DND-41 (cell line): ENCODE measurements around the gene ROGDI.

Source experiments
- ATAC-seq: fragments of 200-7000 bp; cut with Tn5 transposase; 3 replicates; pipeline ENCODE4 v1.9.1; 2021; ENCODE audit warnings: low read depth; ENCODE audit not compliant: insufficient read depth
- DNase-seq: peaks from one replicate; pipeline ENCODE4 v3.0.0-alpha.2; 2020
- H2AFZ ChIP-seq: 2 replicates; pipeline ENCODE4 v1.6.0; 2012; ENCODE audit warnings: low read depth, low read length
- H3K27ac ChIP-seq: 2 replicates; pipeline ENCODE4 v1.5.1; 2012; ENCODE audit warnings: low read length, inconsistent platforms
- H3K27me3 ChIP-seq: fragments of 200-600 bp; sonication (generic); 2 replicates; pipeline ENCODE4 v1.6.0; 2012; ENCODE audit warnings: low read length, mild to moderate bottlenecking, inconsistent platforms; ENCODE audit not compliant: insufficient read depth, poor library complexity
- H3K36me3 ChIP-seq: 2 replicates; pipeline ENCODE4 v1.5.1; 2012; ENCODE audit warnings: low read length, inconsistent platforms; ENCODE audit not compliant: insufficient read depth
- H3K4me1 ChIP-seq: 2 replicates; pipeline ENCODE4 v1.5.1; 2012; ENCODE audit warnings: mild to moderate bottlenecking, low read length; ENCODE audit not compliant: insufficient read depth
- H3K4me2 ChIP-seq: 2 replicates; pipeline ENCODE4 v1.6.0; 2012; ENCODE audit warnings: mild to moderate bottlenecking, moderate library complexity, low read length, inconsistent platforms; ENCODE audit not compliant: insufficient read depth
- H3K4me3 ChIP-seq, 2 experiments: fragments of 200-600 bp in 1 of 2; shearing (Covaris generic) in 1 of 2; 2 replicates each; pipeline ENCODE4 v1.5.1; 2012 to 2016; ENCODE audit warnings: inconsistent platforms in 2 of 2, low read length in 2 of 2, mild to moderate bottlenecking in 2 of 2, low read depth in 1 of 2, moderate library complexity in 1 of 2
- H3K79me2 ChIP-seq: 2 replicates; pipeline ENCODE4 v1.6.0; 2012; ENCODE audit warnings: low read length, inconsistent platforms; ENCODE audit not compliant: insufficient read depth
- H3K9ac ChIP-seq: 2 replicates; pipeline ENCODE4 v1.6.0; 2012; ENCODE audit warnings: low read depth, mild to moderate bottlenecking, inconsistent platforms, low read length, moderate library complexity
- H3K9me3 ChIP-seq: 2 replicates; pipeline ENCODE4 v1.5.1; 2012; ENCODE audit warnings: low read length, moderate library complexity, mild to moderate bottlenecking, inconsistent platforms; ENCODE audit not compliant: insufficient read depth, severe bottlenecking
- H4K20me1 ChIP-seq: 2 replicates; pipeline ENCODE4 v1.6.0; 2012; ENCODE audit warnings: low read length; ENCODE audit not compliant: insufficient read depth
- EZH2 ChIP-seq: IDR thresholded peaks from 3 replicates; pipeline ENCODE4 v1.6.1; 2012; ENCODE audit warnings: borderline replicate concordance, low read depth, mild to moderate bottlenecking, moderate library complexity, low read length, inconsistent platforms; ENCODE audit not compliant: severe bottlenecking
- TF ChIP-seq, protein P1 (sequence below): IDR thresholded peaks from 2 replicates; pipeline ENCODE4 v1.5.1; 2012; ENCODE audit warnings: borderline replicate concordance, low read length, moderate library complexity, mild to moderate bottlenecking; ENCODE audit not compliant: poor library complexity, severe bottlenecking; ENCODE audit errors: extremely low read depth

ROGDI gene

DNA sequence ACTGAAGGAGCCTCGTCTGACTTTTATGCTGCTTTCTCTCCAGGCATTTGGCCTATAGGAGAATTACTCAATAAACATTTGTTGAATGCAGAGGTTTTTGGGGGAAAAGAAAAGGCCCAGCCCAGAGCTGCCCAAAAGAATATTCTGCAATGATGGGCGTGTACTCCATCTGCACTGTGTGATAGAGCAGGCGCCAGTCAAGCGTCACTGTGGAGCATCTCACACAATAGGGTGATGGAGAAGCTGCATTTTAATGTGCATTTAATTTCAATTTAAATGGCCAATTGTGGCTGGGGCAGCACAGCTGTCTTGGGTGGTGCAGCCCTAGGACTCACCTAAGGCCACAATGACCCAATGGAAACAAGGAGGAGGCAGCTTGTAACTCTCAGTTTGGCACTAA lies 24.1 kb upstream of the ROGDI start:
- no peak for DNase-seq

DNA sequence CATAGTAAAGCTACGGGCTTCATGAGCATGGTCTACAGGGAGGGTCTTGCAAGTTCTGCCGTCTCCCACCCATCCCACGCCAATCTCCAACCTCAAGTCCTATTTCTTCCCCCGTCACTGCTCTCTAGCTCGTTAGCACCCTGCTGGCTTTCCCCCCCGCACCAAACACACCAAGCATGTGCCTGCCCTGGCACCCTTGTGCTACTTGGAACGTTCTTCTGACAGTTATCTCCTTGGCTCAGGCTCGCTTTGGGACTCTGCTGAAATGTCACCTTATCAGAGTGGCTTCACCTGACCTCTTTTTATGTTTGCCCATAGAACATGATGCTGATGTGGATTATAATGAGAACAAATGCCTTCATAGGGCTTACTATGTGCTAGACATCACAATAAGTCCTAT lies 22.8 kb upstream of the ROGDI start:
- DNase-seq = no peak
- Histone ChIP-seq H3K4me1 (no peaks in the 10 kb centered on the region), H3K27me3 (no peaks in the 10 kb centered on the region), H2AFZ (no peak overlapping the region), H3K27ac (no peak overlapping the region), H3K4me2 (no peak overlapping the region), H3K4me3 (no peak overlapping the region), H4K20me1 (peaks cover 6% of the 10 kb centered on the region; the same call in 1 of the 2 replicates), H3K36me3 (peaks cover 86% of the 10 kb centered on the region), H3K9ac (no peak overlapping the region), H3K9me3 (no peaks in the 10 kb centered on the region), H3K79me2 (no peaks in the 10 kb centered on the region)
- TF ChIP-seq, protein P1, sequence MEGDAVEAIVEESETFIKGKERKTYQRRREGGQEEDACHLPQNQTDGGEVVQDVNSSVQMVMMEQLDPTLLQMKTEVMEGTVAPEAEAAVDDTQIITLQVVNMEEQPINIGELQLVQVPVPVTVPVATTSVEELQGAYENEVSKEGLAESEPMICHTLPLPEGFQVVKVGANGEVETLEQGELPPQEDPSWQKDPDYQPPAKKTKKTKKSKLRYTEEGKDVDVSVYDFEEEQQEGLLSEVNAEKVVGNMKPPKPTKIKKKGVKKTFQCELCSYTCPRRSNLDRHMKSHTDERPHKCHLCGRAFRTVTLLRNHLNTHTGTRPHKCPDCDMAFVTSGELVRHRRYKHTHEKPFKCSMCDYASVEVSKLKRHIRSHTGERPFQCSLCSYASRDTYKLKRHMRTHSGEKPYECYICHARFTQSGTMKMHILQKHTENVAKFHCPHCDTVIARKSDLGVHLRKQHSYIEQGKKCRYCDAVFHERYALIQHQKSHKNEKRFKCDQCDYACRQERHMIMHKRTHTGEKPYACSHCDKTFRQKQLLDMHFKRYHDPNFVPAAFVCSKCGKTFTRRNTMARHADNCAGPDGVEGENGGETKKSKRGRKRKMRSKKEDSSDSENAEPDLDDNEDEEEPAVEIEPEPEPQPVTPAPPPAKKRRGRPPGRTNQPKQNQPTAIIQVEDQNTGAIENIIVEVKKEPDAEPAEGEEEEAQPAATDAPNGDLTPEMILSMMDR = no peak
- no peak for TF ChIP-seq EZH2
- ATAC-seq = no peak

More for the DNA sequence above, 24.1 kb upstream of the ROGDI start:
- H3K36me3 ChIP-seq = peaks cover 86% of the 10 kb centered on the region
- H3K4me1 ChIP-seq = no peaks in the 10 kb centered on the region
- ATAC-seq = no peak
- H3K79me2 ChIP-seq = no peaks in the 10 kb centered on the region
- peaks cover 6% of the 10 kb centered on the region; the same call in 1 of the 2 replicates for H4K20me1 ChIP-seq
- no peaks in the 10 kb centered on the region for H3K27me3 ChIP-seq
- H3K9ac ChIP-seq = no peak overlapping the region
- no peak overlapping the region for H3K4me3 ChIP-seq
- no peak overlapping the region for H2AFZ ChIP-seq
- no peaks in the 10 kb centered on the region for H3K9me3 ChIP-seq
- TF ChIP-seq, protein P1 = no peak
- no peak for TF ChIP-seq EZH2
- H3K27ac ChIP-seq = no peak overlapping the region
- no peak overlapping the region for H3K4me2 ChIP-seq

DNA sequence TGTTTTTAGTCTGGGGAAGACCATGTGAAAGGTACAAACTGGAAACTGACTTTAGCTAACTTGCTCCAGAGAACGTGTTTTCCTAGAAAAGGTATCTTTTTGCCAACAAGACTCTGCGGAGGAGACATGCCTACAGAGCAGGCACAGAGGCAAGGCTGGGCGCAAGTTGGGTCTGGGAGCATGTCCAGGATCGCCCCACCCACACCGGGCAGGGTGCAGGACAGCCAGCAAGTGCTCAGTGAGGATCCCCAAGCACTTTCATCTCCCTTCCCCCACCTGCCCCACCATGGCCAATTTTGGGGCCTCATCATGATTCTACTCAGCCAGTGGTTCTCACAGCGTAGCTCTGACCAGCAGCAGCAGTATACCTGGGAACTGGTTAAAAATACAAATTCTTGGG lies 18.2 kb upstream of the ROGDI start:
- Histone ChIP-seq H3K79me2 (no peaks in the 10 kb centered on the region), H3K4me3 (no peak overlapping the region), H3K27me3 (no peaks in the 10 kb centered on the region), H3K36me3 (peaks cover 83% of the 10 kb centered on the region), H3K9me3 (no peaks in the 10 kb centered on the region), H3K4me1 (no peaks in the 10 kb centered on the region), H3K27ac (no peak overlapping the region), H3K4me2 (no peak overlapping the region), H3K9ac (no peak overlapping the region), H4K20me1 (peaks cover 10% of the 10 kb centered on the region; the same call in 1 of the 2 replicates), H2AFZ (no peak overlapping the region)
- TF ChIP-seq, protein P1 = no peak
- no peak for TF ChIP-seq EZH2
- ATAC-seq (no peak), DNase-seq (no peak)
